HG03095 (cell line): Measurements from ENCODE around the gene CDH19.

Experiments
- ATAC-seq: cut with Tn5 transposase; IDR thresholded peaks from one replicate; pipeline ENCODE4 v1.9.1; 2021; ENCODE audit warnings: moderate library complexity; ENCODE audit not compliant: unreplicated experiment

Gene CDH19

DNA sequence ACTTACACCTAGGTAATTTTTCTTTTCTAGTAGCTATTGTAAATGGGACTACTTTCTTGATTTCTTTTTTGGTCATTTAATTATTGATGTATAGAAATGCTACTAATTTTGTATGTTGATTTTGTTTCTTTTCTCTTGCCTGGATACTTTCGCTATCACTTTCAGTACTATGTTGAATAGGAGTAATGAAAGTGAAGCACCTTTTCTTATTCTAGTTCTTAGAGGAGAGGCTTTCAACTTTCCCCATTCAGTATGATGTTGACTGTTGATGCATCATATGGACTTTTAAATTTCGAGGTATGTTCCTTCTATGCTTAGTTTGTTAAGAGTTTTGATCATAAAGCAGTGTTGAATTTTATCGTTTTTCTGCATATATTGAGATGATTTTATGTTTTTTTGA, 142.5 kb downstream of the CDH19 start:
- ATAC-seq: no peak

DNA sequence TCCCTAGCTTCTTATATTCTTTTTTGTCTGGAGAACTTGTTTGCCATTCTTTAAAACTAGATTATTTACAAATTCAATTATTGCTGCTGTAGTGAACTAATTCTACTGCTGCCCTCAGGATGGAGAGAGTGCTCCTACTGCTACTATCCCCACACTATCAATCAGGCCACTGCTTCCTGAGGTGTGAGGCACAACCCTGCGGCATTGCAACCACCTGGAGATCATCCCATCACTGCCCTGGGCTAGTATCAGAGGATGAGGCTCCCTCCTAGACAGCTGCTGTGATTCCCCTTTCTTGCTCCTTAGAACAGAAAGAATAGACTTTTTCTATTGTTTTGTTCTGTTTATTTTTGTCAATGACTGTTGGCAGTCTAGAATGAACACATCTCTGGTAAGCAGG, 146.6 kb downstream of the CDH19 start:
- ATAC-seq: no peak
